Stimulated activated CD8-positive, alpha-beta memory T cell treated with anti-CD3 and anti-CD28 coated beads, Interleukin-7, amount 100 ng/mL, for 24 hours (primary cell): ENCODE results near the gene SIMC1.

Experiments
- DNase-seq: peaks from one replicate; pipeline ENCODE4 v3.0.0-alpha.2; 2020; ENCODE audit warnings: low read depth

SIMC1 gene

GRCh38 chr5:176388444-176389134 is 150.4 kb downstream of the SIMC1 start, which contains the start of the genes HIGD2A and NOP16:
Gene HIGD2A, plus strand, starts transcription at chr5:176388751. Its CDS starts 69 bp downstream, at chr5:176388820.
Gene NOP16, minus strand, starts transcription at chr5:176388598. Its CDS starts 59 bp downstream, at chr5:176388539.
- DNase-seq, result peak; percentile 98

- no peak for DNase-seq
Observed at GRCh38 chr5:176389135-176390123, 151.2 kb downstream of the SIMC1 start.

GRCh38 chr5:176391479-176391878 is 153.3 kb downstream of the SIMC1 start:
- no peak for DNase-seq

- DNase-seq, result no peak
Observed at GRCh38 chr5:176391999-176392398, 153.8 kb downstream of the SIMC1 start.

- no peak for DNase-seq
Observed at GRCh38 chr5:176392526-176392925, 154.3 kb downstream of the SIMC1 start.

GRCh38 chr5:176394096-176394495 is 155.9 kb downstream of the SIMC1 start:
- DNase-seq, result no peak

GRCh38 chr5:176394881-176395675 is 156.9 kb downstream of the SIMC1 start:
- DNase-seq, result no peak
